ENCODE measurements around the gene PFDN2.

DNA sequence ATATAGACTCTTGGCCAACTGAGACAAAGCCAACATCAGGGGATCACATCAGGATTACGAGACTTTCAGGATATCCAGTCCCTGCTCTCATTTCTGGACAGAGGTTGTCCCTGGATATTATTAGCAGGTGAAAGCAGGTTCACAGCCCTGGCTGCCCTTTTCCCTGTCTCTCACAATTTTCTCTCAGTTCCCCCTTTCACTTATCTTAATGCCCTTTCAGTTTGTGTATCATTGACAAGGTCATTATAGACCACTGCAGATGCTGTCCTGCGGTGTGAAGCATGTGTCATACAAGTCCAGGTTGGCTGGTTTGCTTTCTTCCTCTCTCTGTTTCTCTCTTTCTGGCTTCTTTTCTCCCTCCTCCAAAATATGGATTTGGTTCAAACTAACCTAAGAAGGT, 21.8 kb downstream of the PFDN2 start:
- TF ChIP-seq, protein P1, sequence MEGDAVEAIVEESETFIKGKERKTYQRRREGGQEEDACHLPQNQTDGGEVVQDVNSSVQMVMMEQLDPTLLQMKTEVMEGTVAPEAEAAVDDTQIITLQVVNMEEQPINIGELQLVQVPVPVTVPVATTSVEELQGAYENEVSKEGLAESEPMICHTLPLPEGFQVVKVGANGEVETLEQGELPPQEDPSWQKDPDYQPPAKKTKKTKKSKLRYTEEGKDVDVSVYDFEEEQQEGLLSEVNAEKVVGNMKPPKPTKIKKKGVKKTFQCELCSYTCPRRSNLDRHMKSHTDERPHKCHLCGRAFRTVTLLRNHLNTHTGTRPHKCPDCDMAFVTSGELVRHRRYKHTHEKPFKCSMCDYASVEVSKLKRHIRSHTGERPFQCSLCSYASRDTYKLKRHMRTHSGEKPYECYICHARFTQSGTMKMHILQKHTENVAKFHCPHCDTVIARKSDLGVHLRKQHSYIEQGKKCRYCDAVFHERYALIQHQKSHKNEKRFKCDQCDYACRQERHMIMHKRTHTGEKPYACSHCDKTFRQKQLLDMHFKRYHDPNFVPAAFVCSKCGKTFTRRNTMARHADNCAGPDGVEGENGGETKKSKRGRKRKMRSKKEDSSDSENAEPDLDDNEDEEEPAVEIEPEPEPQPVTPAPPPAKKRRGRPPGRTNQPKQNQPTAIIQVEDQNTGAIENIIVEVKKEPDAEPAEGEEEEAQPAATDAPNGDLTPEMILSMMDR (IDR thresholded peaks at IDR 0.05) = no peak
- TF ChIP-seq POLR2AphosphoS5 (IDR thresholded peaks at IDR 0.05) (no peak), POLR2A (IDR thresholded peaks at IDR 0.05) (no peak)
